ENCODE results near the gene TMEM82. TPM values are rescaled to one million over a fixed set of nuclear protein-coding genes. Genes with fewer than 3 reads are reported as not detected.

Gene TMEM82
- total and polyA plus RNA-seq, 2 experiments from 2014 or later = 11.9 to 16.4 TPM

DNA sequence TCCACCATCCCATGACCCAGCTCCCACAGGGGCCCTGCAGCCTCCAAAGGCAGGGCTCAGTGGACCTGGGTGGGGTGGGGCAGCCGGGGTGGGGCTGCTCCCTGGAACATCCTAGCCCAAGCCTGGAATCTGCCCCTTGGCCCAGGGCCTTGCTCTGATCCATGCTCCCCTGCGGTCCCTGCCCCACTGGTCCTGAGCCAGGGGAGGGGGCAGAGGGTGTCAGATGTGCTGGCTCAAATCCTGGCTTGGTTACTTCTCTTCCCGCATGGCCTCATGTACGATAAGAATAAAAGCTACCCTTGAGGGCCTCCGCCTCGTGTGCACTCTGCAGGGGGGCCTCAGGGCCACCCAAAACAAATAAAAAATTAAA, 5.4 kb upstream of the TMEM82 start:
- no peak overlapping the region for H3K4me3 ChIP-seq
- H3K9me3 ChIP-seq (ENCODE audit: low read depth) = no peaks in the 10 kb centered on the region
- WGBS (ENCODE audit: low lambda C conversion rate, missing lambda C conversion rate) = 78% methylated on average over 6 of the region's 6 CpGs
- TF ChIP-seq EZH2 (IDR thresholded peaks at IDR 0.05; ENCODE audit: borderline replicate concordance) = no peak
- H3K4me1 ChIP-seq (ENCODE audit: insufficient read depth) = no peaks in the 10 kb centered on the region
- H3K9me2 ChIP-seq (replicated peaks; ENCODE audit: insufficient read depth) = no peaks in the 10 kb centered on the region
- H3K27me3 ChIP-seq = no peaks in the 10 kb centered on the region
- DNase-seq (ENCODE audit: low spot score) = no peak
- no peak overlapping the region for H3K4me2 ChIP-seq
- no peaks in the 10 kb centered on the region for H4K20me1 ChIP-seq (ENCODE audit: insufficient read depth, poor library complexity, severe bottlenecking)
- H3K27ac ChIP-seq = no peak overlapping the region
- no peaks in the 10 kb centered on the region for H3K36me3 ChIP-seq (replicated peaks; ENCODE audit: insufficient read depth, low read depth)
- no peaks in the 10 kb centered on the region for H3K79me2 ChIP-seq
- H2AFZ ChIP-seq = no peak overlapping the region

DNA sequence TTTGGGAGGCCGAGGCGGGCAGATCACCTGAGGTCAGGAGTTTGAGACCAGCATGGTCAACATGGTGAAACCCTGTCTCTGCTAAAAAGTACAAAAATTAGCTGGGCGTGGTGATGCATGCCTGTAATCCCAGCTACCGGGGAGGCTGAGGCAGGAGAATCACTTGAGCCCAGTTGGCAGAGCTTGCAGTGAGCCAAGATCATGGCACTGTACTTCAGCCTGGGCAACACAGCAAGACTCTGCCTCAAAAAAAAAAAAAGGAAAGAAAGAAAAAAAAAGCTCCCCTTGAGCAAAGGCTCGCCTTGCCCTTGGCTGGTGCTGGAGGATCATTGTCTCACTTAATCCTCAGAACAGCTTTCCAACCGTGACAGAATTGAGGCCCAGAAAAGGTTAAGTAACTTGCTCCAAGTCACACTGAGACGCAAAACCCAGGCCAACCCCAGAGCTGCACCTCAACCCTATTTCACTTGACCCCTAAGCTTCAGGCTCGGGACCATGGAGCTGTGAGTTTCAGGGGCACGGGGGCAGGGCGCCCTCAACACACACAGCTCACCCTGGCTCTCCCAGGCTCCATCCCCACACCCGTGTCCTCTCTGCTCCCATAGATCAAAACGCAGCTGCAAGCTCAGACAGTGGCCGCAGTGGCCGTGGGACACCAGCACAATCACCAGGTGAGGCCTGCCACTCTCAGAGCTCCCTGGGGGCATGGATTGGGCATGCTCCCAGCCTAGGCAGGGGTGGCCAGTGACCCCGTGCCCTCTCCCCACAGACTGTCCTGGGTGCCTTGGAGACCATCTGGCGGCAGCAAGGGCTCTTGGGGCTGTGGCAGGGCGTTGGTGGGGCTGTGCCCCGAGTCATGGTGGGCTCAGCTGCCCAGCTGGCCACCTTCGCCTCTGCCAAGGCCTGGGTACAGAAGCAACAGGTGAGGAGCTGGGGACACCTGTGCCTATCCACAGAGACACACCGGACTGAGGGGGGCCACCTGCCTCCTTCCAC, 4.7 kb upstream of the TMEM82 start:
- 85% methylated on average over 20 of the region's 20 CpGs for WGBS (ENCODE audit: low lambda C conversion rate, missing lambda C conversion rate)
- Histone ChIP-seq H3K4me3 (no peak overlapping the region), H2AFZ (no peak overlapping the region), H3K36me3 (replicated peaks; ENCODE audit: insufficient read depth, low read depth) (no peaks in the 10 kb centered on the region), H3K4me2 (no peak overlapping the region), H3K9me3 (ENCODE audit: low read depth) (no peaks in the 10 kb centered on the region), H3K79me2 (no peaks in the 10 kb centered on the region), H3K27me3 (no peaks in the 10 kb centered on the region), H3K4me1 (ENCODE audit: insufficient read depth) (peaks cover 3% of the 10 kb centered on the region), H4K20me1 (ENCODE audit: insufficient read depth, poor library complexity, severe bottlenecking) (no peaks in the 10 kb centered on the region), H3K27ac (no peak overlapping the region), H3K9me2 (replicated peaks; ENCODE audit: insufficient read depth) (no peaks in the 10 kb centered on the region)
- TF ChIP-seq, protein P1, sequence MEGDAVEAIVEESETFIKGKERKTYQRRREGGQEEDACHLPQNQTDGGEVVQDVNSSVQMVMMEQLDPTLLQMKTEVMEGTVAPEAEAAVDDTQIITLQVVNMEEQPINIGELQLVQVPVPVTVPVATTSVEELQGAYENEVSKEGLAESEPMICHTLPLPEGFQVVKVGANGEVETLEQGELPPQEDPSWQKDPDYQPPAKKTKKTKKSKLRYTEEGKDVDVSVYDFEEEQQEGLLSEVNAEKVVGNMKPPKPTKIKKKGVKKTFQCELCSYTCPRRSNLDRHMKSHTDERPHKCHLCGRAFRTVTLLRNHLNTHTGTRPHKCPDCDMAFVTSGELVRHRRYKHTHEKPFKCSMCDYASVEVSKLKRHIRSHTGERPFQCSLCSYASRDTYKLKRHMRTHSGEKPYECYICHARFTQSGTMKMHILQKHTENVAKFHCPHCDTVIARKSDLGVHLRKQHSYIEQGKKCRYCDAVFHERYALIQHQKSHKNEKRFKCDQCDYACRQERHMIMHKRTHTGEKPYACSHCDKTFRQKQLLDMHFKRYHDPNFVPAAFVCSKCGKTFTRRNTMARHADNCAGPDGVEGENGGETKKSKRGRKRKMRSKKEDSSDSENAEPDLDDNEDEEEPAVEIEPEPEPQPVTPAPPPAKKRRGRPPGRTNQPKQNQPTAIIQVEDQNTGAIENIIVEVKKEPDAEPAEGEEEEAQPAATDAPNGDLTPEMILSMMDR (IDR thresholded peaks at IDR 0.05; ENCODE audit: poor library complexity) = no peak
- TF ChIP-seq EZH2 (IDR thresholded peaks at IDR 0.05; ENCODE audit: borderline replicate concordance) = no peak
- no peak for DNase-seq (ENCODE audit: low spot score)

DNA sequence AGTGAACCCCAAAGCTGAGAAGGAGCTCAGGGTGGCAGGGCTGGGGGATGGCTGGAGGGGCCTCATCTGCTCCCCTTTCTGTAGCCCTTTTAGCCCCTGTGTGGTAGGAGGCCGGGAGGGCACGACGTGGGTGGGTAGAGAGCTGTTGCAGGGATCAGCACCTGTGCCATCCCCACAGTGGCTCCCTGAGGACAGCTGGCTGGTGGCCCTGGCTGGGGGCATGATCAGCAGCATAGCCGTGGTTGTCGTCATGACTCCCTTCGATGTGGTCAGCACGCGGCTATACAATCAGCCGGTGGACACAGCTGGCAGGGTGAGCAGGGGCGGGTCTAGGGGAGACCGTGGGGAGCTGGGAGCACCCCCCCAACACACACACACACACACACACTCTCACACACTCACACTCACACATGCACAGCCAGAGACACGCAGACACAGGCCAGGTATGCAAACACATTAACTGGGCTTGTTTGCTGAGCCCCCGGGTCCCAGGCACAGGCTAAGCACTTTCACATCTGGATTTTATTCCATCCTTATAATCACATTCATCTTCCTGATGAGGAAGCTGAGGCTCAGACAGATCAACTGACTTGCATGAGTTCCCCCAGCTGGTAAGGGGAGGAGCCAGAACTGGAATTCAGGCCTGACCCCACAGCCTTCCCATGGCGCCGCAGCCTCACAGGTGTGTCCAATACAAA, 3.7 kb upstream of the TMEM82 start:
- Histone ChIP-seq H3K4me2 (no peak overlapping the region), H4K20me1 (ENCODE audit: insufficient read depth, poor library complexity, severe bottlenecking) (no peaks in the 10 kb centered on the region), H3K27me3 (no peaks in the 10 kb centered on the region), H3K79me2 (no peaks in the 10 kb centered on the region), H2AFZ (no peak overlapping the region), H3K9me3 (ENCODE audit: low read depth) (no peaks in the 10 kb centered on the region), H3K27ac (no peak overlapping the region), H3K4me1 (ENCODE audit: insufficient read depth) (peaks cover 3% of the 10 kb centered on the region), H3K9me2 (replicated peaks; ENCODE audit: insufficient read depth) (no peaks in the 10 kb centered on the region), H3K36me3 (replicated peaks; ENCODE audit: insufficient read depth, low read depth) (no peaks in the 10 kb centered on the region), H3K4me3 (no peak overlapping the region)
- no peak for DNase-seq (ENCODE audit: low spot score)
- WGBS (ENCODE audit: low lambda C conversion rate, missing lambda C conversion rate) = 88% methylated on average over 11 of the region's 15 CpGs
- TF ChIP-seq EZH2phosphoT487 (IDR thresholded peaks at IDR 0.05; ENCODE audit: low read depth, severe bottlenecking, unreplicated experiment) = no peak
- TF ChIP-seq EZH2 (IDR thresholded peaks at IDR 0.05; ENCODE audit: borderline replicate concordance) = no peak
- TF ChIP-seq, protein P1 (IDR thresholded peaks at IDR 0.05; ENCODE audit: poor library complexity) = no peak

DNA sequence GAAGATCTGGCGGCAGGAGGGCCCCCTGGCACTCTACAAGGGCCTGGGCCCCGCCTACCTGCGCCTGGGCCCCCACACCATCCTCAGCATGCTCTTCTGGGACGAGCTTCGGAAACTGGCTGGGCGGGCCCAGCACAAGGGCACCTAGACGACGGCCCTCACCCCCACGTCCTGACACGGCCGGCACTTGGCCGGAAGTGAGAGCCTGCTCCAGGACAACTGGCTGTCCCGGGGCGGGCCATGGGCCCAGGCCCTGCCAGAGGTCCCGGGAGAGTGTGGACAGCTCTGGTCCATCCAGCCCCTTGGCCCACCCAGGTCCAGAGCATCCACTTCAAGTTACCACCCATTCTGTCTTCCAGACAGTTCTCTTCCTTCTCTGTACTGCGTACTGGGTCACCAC, 3.0 kb upstream of the TMEM82 start:
- 91% methylated on average over 11 of the region's 16 CpGs for WGBS (ENCODE audit: low lambda C conversion rate, missing lambda C conversion rate)
- no peaks in the 10 kb centered on the region for H3K9me2 ChIP-seq (replicated peaks; ENCODE audit: insufficient read depth)
- H3K27ac ChIP-seq = no peak overlapping the region
- no peak overlapping the region for H2AFZ ChIP-seq
- H3K36me3 ChIP-seq (replicated peaks; ENCODE audit: insufficient read depth, low read depth) = no peaks in the 10 kb centered on the region
- TF ChIP-seq EZH2phosphoT487 (IDR thresholded peaks at IDR 0.05; ENCODE audit: low read depth, severe bottlenecking, unreplicated experiment) (no peak), EZH2 (IDR thresholded peaks at IDR 0.05; ENCODE audit: borderline replicate concordance) (no peak)
- TF ChIP-seq, protein P1 (IDR thresholded peaks at IDR 0.05; ENCODE audit: poor library complexity) = no peak
- no peaks in the 10 kb centered on the region for H3K9me3 ChIP-seq (ENCODE audit: low read depth)
- no peaks in the 10 kb centered on the region for H4K20me1 ChIP-seq (ENCODE audit: insufficient read depth, poor library complexity, severe bottlenecking)
- DNase-seq (ENCODE audit: low spot score) = no peak
- no peak overlapping the region for H3K4me2 ChIP-seq
- H3K79me2 ChIP-seq = no peaks in the 10 kb centered on the region
- no peaks in the 10 kb centered on the region for H3K27me3 ChIP-seq
- peaks cover 3% of the 10 kb centered on the region for H3K4me1 ChIP-seq (ENCODE audit: insufficient read depth)
- no peak overlapping the region for H3K4me3 ChIP-seq

Measured in hepatocyte (in vitro differentiated cells).